Muscle layer of colon (tissue), 2 donors: ENCODE results near the gene PLEKHA7.
"Not testable (repeated sequence)": the region's sequence is repeated elsewhere in the genome, so short reads cannot be mapped to it uniquely, and the experiment has no call there.

Experiments used
- H3K27ac ChIP-seq: one replicate; pipeline ENCODE4 v1.7.0; 2013; ENCODE audit warnings: low read depth, mild to moderate bottlenecking, low read length, moderate library complexity
- H3K27me3 ChIP-seq, 2 donors: one replicate each; pipeline ENCODE4 v1.7.0; 2013; ENCODE audit warnings: low read length in 2 of 2, mild to moderate bottlenecking in 2 of 2; ENCODE audit not compliant: insufficient read depth in 2 of 2, control insufficient read depth in 1 of 2
- H3K36me3 ChIP-seq: one replicate; pipeline ENCODE4 v1.7.0; 2013; ENCODE audit warnings: mild to moderate bottlenecking, low read length; ENCODE audit not compliant: insufficient read depth
- H3K4me1 ChIP-seq: one replicate; pipeline ENCODE4 v1.7.0; 2013; ENCODE audit warnings: mild to moderate bottlenecking, low read length; ENCODE audit not compliant: insufficient read depth
- H3K4me3 ChIP-seq, 2 donors: one replicate each; pipeline ENCODE4 v1.7.0; 2013; ENCODE audit warnings: low read length in 2 of 2, low read depth in 1 of 2, mild to moderate bottlenecking in 1 of 2, moderate library complexity in 1 of 2
- H3K9ac ChIP-seq: one replicate; pipeline ENCODE4 v1.7.0; 2013; ENCODE audit warnings: low read length
- H3K9me3 ChIP-seq: one replicate; pipeline ENCODE4 v1.7.0; 2013; ENCODE audit warnings: mild to moderate bottlenecking, low read length
- donor health status: abdominal sarcoma.
- donor health status: Adenocarcinoma of cecum.

The PLEKHA7 gene

GRCh38 chr11:16898274-16898985 lies 115.8 kb downstream of the PLEKHA7 start:
- Histone ChIP-seq H3K27ac (no peak overlapping the region), H3K9me3 (no peaks in the 10 kb centered on the region), H3K4me3 (no peak overlapping the region), H3K4me1 (no peaks in the 10 kb centered on the region), H3K9ac (no peak overlapping the region), H3K36me3 (no peaks in the 10 kb centered on the region), H3K27me3 (no peaks in the 10 kb centered on the region)

GRCh38 chr11:16897470-16898061 lies 116.6 kb downstream of the PLEKHA7 start:
- Histone ChIP-seq H3K9ac (no peak overlapping the region), H3K9me3 (no peaks in the 10 kb centered on the region), H3K4me1 (no peaks in the 10 kb centered on the region), H3K4me3 (no peak overlapping the region), H3K36me3 (no peaks in the 10 kb centered on the region), H3K27me3 (no peaks in the 10 kb centered on the region), H3K27ac (no peak overlapping the region)

GRCh38 chr11:16896729-16897469 lies 117.3 kb downstream of the PLEKHA7 start:
- Histone ChIP-seq H3K4me3 (no peak overlapping the region), H3K4me1 (no peaks in the 10 kb centered on the region), H3K9ac (no peak overlapping the region), H3K27ac (no peak overlapping the region), H3K27me3 (no peaks in the 10 kb centered on the region), H3K36me3 (no peaks in the 10 kb centered on the region), H3K9me3 (no peaks in the 10 kb centered on the region)

GRCh38 chr11:16895306-16895705 lies 118.9 kb downstream of the PLEKHA7 start:
- no peaks in the 10 kb centered on the region for H3K9me3 ChIP-seq
- no peaks in the 10 kb centered on the region for H3K27me3 ChIP-seq
- no peak overlapping the region for H3K9ac ChIP-seq
- H3K27ac ChIP-seq = no peak overlapping the region
- H3K4me3 ChIP-seq = no peak overlapping the region
- H3K36me3 ChIP-seq = no peaks in the 10 kb centered on the region
- no peaks in the 10 kb centered on the region for H3K4me1 ChIP-seq

GRCh38 chr11:16893456-16894066 lies 120.7 kb downstream of the PLEKHA7 start:
- H3K9me3 ChIP-seq = no peaks in the 10 kb centered on the region
- no peaks in the 10 kb centered on the region for H3K27me3 ChIP-seq
- no peak overlapping the region for H3K9ac ChIP-seq
- H3K4me3 ChIP-seq = no peak overlapping the region
- H3K36me3 ChIP-seq = no peaks in the 10 kb centered on the region
- H3K27ac ChIP-seq = no peak overlapping the region
- no peaks in the 10 kb centered on the region for H3K4me1 ChIP-seq

GRCh38 chr11:16891964-16892363 lies 122.2 kb downstream of the PLEKHA7 start:
- Histone ChIP-seq H3K27ac (no peak overlapping the region), H3K9ac (no peak overlapping the region), H3K27me3 (no peaks in the 10 kb centered on the region), H3K4me1 (no peaks in the 10 kb centered on the region), H3K4me3 (no peak overlapping the region), H3K9me3 (no peaks in the 10 kb centered on the region), H3K36me3 (no peaks in the 10 kb centered on the region)

GRCh38 chr11:16891165-16891564 lies 123.0 kb downstream of the PLEKHA7 start:
- H3K27me3 ChIP-seq = no peaks in the 10 kb centered on the region
- no peak overlapping the region for H3K27ac ChIP-seq
- no peaks in the 10 kb centered on the region for H3K4me1 ChIP-seq
- H3K9ac ChIP-seq = no peak overlapping the region
- H3K36me3 ChIP-seq = no peaks in the 10 kb centered on the region
- H3K4me3 ChIP-seq = no peak overlapping the region
- H3K9me3 ChIP-seq = no peaks in the 10 kb centered on the region

- H3K36me3 ChIP-seq = no peaks in the 10 kb centered on the region
Observed at GRCh38 chr11:16890442-16890841, 123.8 kb downstream of the PLEKHA7 start.

GRCh38 chr11:16889905-16890304 lies 124.3 kb downstream of the PLEKHA7 start:
- H3K27ac ChIP-seq = no peak overlapping the region
- no peaks in the 10 kb centered on the region for H3K36me3 ChIP-seq
- no peak overlapping the region for H3K4me3 ChIP-seq
- no peaks in the 10 kb centered on the region for H3K27me3 ChIP-seq
- no peaks in the 10 kb centered on the region for H3K4me1 ChIP-seq
- H3K9ac ChIP-seq = no peak overlapping the region
- no peaks in the 10 kb centered on the region for H3K9me3 ChIP-seq

More at GRCh38 chr11:16890442-16890841, 123.8 kb downstream of the PLEKHA7 start:
- no peaks in the 10 kb centered on the region for H3K27me3 ChIP-seq
- H3K4me3 ChIP-seq = no peak overlapping the region
- no peaks in the 10 kb centered on the region for H3K9me3 ChIP-seq
- H3K4me1 ChIP-seq = no peaks in the 10 kb centered on the region
- no peak overlapping the region for H3K27ac ChIP-seq
- H3K9ac ChIP-seq = no peak overlapping the region

GRCh38 chr11:16889010-16889409 lies 125.2 kb downstream of the PLEKHA7 start:
- H3K9ac ChIP-seq, H3K27ac ChIP-seq, H3K4me3 ChIP-seq, H3K4me1 ChIP-seq, H3K36me3 ChIP-seq, H3K27me3 ChIP-seq, H3K9me3 ChIP-seq: not testable (repeated sequence)

- H3K36me3 ChIP-seq, H3K4me3 ChIP-seq, H3K9me3 ChIP-seq: not testable (repeated sequence)
Observed at GRCh38 chr11:16887887-16888286, 126.3 kb downstream of the PLEKHA7 start.

More at GRCh38 chr11:16887887-16888286, 126.3 kb downstream of the PLEKHA7 start:
- not testable (repeated sequence) for H3K27ac ChIP-seq, H3K9ac ChIP-seq, H3K27me3 ChIP-seq, H3K4me1 ChIP-seq
